Measurements from ENCODE around the gene ZNF462.

DNA sequence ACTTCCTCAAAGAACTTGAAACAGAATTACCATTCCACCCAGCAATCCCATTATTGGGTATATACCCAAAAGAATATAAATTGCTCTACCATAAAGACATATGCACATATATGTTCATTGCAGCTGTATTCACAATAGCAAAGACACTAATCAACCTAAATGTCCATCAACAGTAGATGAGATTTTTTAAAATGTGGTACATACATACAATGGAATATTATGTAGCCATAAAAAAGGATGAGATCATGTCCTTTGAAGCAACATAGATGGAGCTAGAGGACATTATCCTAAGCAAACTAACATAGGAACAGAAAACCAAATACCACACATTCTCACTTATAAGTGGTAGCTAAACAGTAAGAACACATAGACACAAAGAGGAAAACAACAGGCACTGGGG is 28.1 kb upstream of the ZNF462 start:
- TF ChIP-seq POLR2A (IDR thresholded peaks at IDR 0.05): no peak
- TF ChIP-seq, protein P1, sequence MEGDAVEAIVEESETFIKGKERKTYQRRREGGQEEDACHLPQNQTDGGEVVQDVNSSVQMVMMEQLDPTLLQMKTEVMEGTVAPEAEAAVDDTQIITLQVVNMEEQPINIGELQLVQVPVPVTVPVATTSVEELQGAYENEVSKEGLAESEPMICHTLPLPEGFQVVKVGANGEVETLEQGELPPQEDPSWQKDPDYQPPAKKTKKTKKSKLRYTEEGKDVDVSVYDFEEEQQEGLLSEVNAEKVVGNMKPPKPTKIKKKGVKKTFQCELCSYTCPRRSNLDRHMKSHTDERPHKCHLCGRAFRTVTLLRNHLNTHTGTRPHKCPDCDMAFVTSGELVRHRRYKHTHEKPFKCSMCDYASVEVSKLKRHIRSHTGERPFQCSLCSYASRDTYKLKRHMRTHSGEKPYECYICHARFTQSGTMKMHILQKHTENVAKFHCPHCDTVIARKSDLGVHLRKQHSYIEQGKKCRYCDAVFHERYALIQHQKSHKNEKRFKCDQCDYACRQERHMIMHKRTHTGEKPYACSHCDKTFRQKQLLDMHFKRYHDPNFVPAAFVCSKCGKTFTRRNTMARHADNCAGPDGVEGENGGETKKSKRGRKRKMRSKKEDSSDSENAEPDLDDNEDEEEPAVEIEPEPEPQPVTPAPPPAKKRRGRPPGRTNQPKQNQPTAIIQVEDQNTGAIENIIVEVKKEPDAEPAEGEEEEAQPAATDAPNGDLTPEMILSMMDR (IDR thresholded peaks at IDR 0.05): no peak

All from tibial nerve (tissue), 3 donors.